Loucy (cell line): ENCODE results near the gene GPC5.

ENCODE experiments used
- H2AFZ ChIP-seq: fragments of 200-600 bp; sonication (generic); 2 replicates; pipeline ENCODE4 v1.6.0; 2016; ENCODE audit warnings: antibody characterized with exemption, mild to moderate bottlenecking, low read length, moderate library complexity
- H3F3A ChIP-seq: fragments of 200-600 bp; 2 replicates; pipeline ENCODE4 v1.6.0; 2016; ENCODE audit warnings: antibody characterized with exemption, low read depth, mild to moderate bottlenecking
- H3K27me3 ChIP-seq: fragments of 200-600 bp; sonication (generic); 2 replicates; pipeline ENCODE4 v1.6.1; 2014; ENCODE audit warnings: low read length, mild to moderate bottlenecking; ENCODE audit not compliant: insufficient read depth, poor library complexity, severe bottlenecking
- H3K36me3 ChIP-seq: fragments of 200-600 bp; sonication (generic); 2 replicates; pipeline ENCODE4 v1.6.1; 2016; ENCODE audit warnings: low read length; ENCODE audit not compliant: insufficient read depth
- H3K4me1 ChIP-seq: fragments of 200-600 bp; sonication (generic); 2 replicates; pipeline ENCODE4 v1.5.1; 2014; ENCODE audit warnings: low read length, mild to moderate bottlenecking; ENCODE audit not compliant: insufficient read depth, poor library complexity, severe bottlenecking
- H3K4me2 ChIP-seq: fragments of 200-600 bp; sonication (generic); 2 replicates; pipeline ENCODE4 v1.6.0; 2014; ENCODE audit warnings: antibody characterized with exemption, low read length, low read depth, mild to moderate bottlenecking; ENCODE audit not compliant: poor library complexity, severe bottlenecking
- H3K4me3 ChIP-seq: fragments of 200-600 bp; sonication (generic); 2 replicates; pipeline ENCODE4 v1.5.1; 2014; ENCODE audit warnings: low read length, mild to moderate bottlenecking, mixed read lengths; ENCODE audit not compliant: poor library complexity, severe bottlenecking
- H3K79me2 ChIP-seq: fragments of 200-600 bp; sonication (generic); 2 replicates; pipeline ENCODE4 v1.6.1; 2014; ENCODE audit warnings: low read length; ENCODE audit not compliant: insufficient read depth
- H3K9ac ChIP-seq: fragments of 200-600 bp; sonication (generic); 2 replicates; pipeline ENCODE4 v1.6.0; 2014; ENCODE audit warnings: mild to moderate bottlenecking, low read depth, low read length, moderate library complexity; ENCODE audit not compliant: poor library complexity, severe bottlenecking
- H3K9me2 ChIP-seq: fragments of 200-600 bp; sonication (generic); replicated peaks from 2 replicates; pipeline ENCODE4 v1.6.1; 2016; ENCODE audit warnings: low read depth, low read length, mixed read lengths
- H3K9me3 ChIP-seq: fragments of 200-600 bp; sonication (generic); 2 replicates; pipeline ENCODE4 v1.6.1; 2014; ENCODE audit warnings: mild to moderate bottlenecking, antibody characterized with exemption, low read length, low read depth; ENCODE audit not compliant: insufficient read depth
- H4K20me1 ChIP-seq: fragments of 200-600 bp; sonication (generic); 2 replicates; pipeline ENCODE4 v1.6.0; 2014; ENCODE audit warnings: antibody characterized with exemption, low read length, mild to moderate bottlenecking; ENCODE audit not compliant: insufficient read depth, poor library complexity, severe bottlenecking
- CTCF ChIP-seq: fragments of 200-600 bp; sonication (generic); conservative IDR thresholded peaks from 2 replicates; pipeline ENCODE4 v1.5.1; 2014; ENCODE audit warnings: mild to moderate bottlenecking, antibody characterized with exemption, low read length
- EZH2phosphoT487 ChIP-seq: fragments of 200-600 bp; IDR thresholded peaks from 2 replicates; pipeline ENCODE4 v1.6.1; 2018; ENCODE audit warnings: antibody characterized with exemption, mild to moderate bottlenecking, moderate library complexity, borderline replicate concordance

GPC5 gene

GRCh38 chr13:91620670-91621141 is 222.3 kb downstream of the GPC5 start:
- H3K4me1 ChIP-seq = no peaks in the 10 kb centered on the region
- no peak overlapping the region for H3K4me2 ChIP-seq
- no peak overlapping the region for H3K4me3 ChIP-seq
- TF ChIP-seq CTCF (no peak), EZH2phosphoT487 (no peak)
- H3K36me3 ChIP-seq = no peaks in the 10 kb centered on the region
- H3K9me3 ChIP-seq = no peaks in the 10 kb centered on the region
- no peak overlapping the region for H3K9ac ChIP-seq
- no peaks in the 10 kb centered on the region for H4K20me1 ChIP-seq
- no peaks in the 10 kb centered on the region for H3F3A ChIP-seq
- no peaks in the 10 kb centered on the region for H3K9me2 ChIP-seq
- H2AFZ ChIP-seq = no peak overlapping the region
- H3K27me3 ChIP-seq = no peaks in the 10 kb centered on the region
- H3K79me2 ChIP-seq = no peaks in the 10 kb centered on the region

- no peak overlapping the region for H3K4me2 ChIP-seq
- no peaks in the 10 kb centered on the region for H3K27me3 ChIP-seq
- no peak for TF ChIP-seq CTCF
- no peaks in the 10 kb centered on the region for H3K36me3 ChIP-seq
- H3K9ac ChIP-seq = no peak overlapping the region
- H3K9me3 ChIP-seq = no peaks in the 10 kb centered on the region
- no peaks in the 10 kb centered on the region for H4K20me1 ChIP-seq
- no peak overlapping the region for H3K4me3 ChIP-seq
- H3K79me2 ChIP-seq = no peaks in the 10 kb centered on the region
- H3K4me1 ChIP-seq = no peaks in the 10 kb centered on the region
- no peak overlapping the region for H2AFZ ChIP-seq
- H3F3A ChIP-seq = no peaks in the 10 kb centered on the region
- H3K9me2 ChIP-seq = no peaks in the 10 kb centered on the region
These were observed 222.7 kb downstream of the GPC5 start for GRCh38 chr13:91621161-91621560.

GRCh38 chr13:91621963-91622362 is 223.5 kb downstream of the GPC5 start:
- Histone ChIP-seq H3F3A (no peaks in the 10 kb centered on the region), H3K9ac (no peak overlapping the region), H3K9me3 (no peaks in the 10 kb centered on the region), H3K79me2 (no peaks in the 10 kb centered on the region), H3K4me3 (no peak overlapping the region), H4K20me1 (no peaks in the 10 kb centered on the region), H3K36me3 (no peaks in the 10 kb centered on the region), H3K4me1 (no peaks in the 10 kb centered on the region), H2AFZ (no peak overlapping the region), H3K9me2 (no peaks in the 10 kb centered on the region), H3K4me2 (no peak overlapping the region), H3K27me3 (no peaks in the 10 kb centered on the region)
- TF ChIP-seq CTCF (no peak), EZH2phosphoT487 (no peak)
